ENCODE results near the gene RBPJL. TPM values are rescaled to one million over a fixed set of nuclear protein-coding genes. Genes with fewer than 3 reads are reported as not detected.

RBPJL gene
- total RNA-seq, 1 experiment from 2014 or later, result not detected

- BruUV-seq (replicated peaks), result no TSS peak
- peak; percentile 65 for DNase-seq (ENCODE audit: low spot score)
Measured at GRCh38 chr20:45303586-45304463, 2.8 kb upstream of the RBPJL start.

GRCh38 chr20:45304464-45304999 is 2.1 kb upstream of the RBPJL start:
- CTCF ChIA-PET, result no interaction called here
- H3K4me1 ChIP-seq (ENCODE audit: insufficient read depth, low read length, poor library complexity, severe bottlenecking), result peaks cover 30% of the 10 kb centered on the region
- no peaks in the 10 kb centered on the region for H3K9me3 ChIP-seq (ENCODE audit: low read depth, low read length, poor library complexity, severe bottlenecking)
- TF ChIP-seq CTCF (conservative IDR thresholded peaks at IDR 0.05; ENCODE audit: low read depth, low read length), result no peak
- TF ChIP-seq EZH2 (IDR thresholded peaks at IDR 0.05; ENCODE audit: borderline replicate concordance, low read depth, low read length, poor library complexity, severe bottlenecking), result no peak
- no peaks in the 10 kb centered on the region for H3K36me3 ChIP-seq (ENCODE audit: insufficient read depth, low read length, poor library complexity, severe bottlenecking)
- POLR2A ChIA-PET (ENCODE audit: low non-redundant PET), result no interaction called here
- DNase-seq (ENCODE audit: low spot score), result no peak
- no TSS peak for BruUV-seq (replicated peaks)
- intact Hi-C loops (cut with micrococcal nuclease; ENCODE audit: unreplicated experiment), result no loop called here
- no peak overlapping the region for H3K4me3 ChIP-seq (ENCODE audit: low read depth, low read length, poor library complexity, severe bottlenecking)
- H3K27me3 ChIP-seq (replicated peaks; ENCODE audit: insufficient read depth, low read depth, low read length, poor library complexity), result no peaks in the 10 kb centered on the region
- H3K27ac ChIP-seq (ENCODE audit: low read depth, low read length, poor library complexity, severe bottlenecking), result no peak overlapping the region

More at GRCh38 chr20:45303586-45304463, 2.8 kb upstream of the RBPJL start:
- POLR2A ChIA-PET (ENCODE audit: low non-redundant PET), result no interaction called here
- Histone ChIP-seq H3K9me3 (ENCODE audit: low read depth, low read length, poor library complexity, severe bottlenecking) (no peaks in the 10 kb centered on the region), H3K27ac (ENCODE audit: low read depth, low read length, poor library complexity, severe bottlenecking) (no peak overlapping the region), H3K4me3 (ENCODE audit: low read depth, low read length, poor library complexity, severe bottlenecking) (no peak overlapping the region), H3K36me3 (ENCODE audit: insufficient read depth, low read length, poor library complexity, severe bottlenecking) (no peaks in the 10 kb centered on the region), H3K27me3 (replicated peaks; ENCODE audit: insufficient read depth, low read depth, low read length, poor library complexity) (no peaks in the 10 kb centered on the region), H3K4me1 (ENCODE audit: insufficient read depth, low read length, poor library complexity, severe bottlenecking) (peaks cover 30% of the 10 kb centered on the region)
- intact Hi-C loops (cut with micrococcal nuclease; ENCODE audit: unreplicated experiment), result no loop called here
- CTCF ChIA-PET, result interaction anchor here (0.9 kb wide), 1 partner anchor 10 kb away, joined by 3 read pairs; no protein-coding TSS in a partner anchor
- TF ChIP-seq EZH2 (IDR thresholded peaks at IDR 0.05; ENCODE audit: borderline replicate concordance, low read depth, low read length, poor library complexity, severe bottlenecking) (no peak), CTCF (conservative IDR thresholded peaks at IDR 0.05; ENCODE audit: low read depth, low read length) (no peak)

- no peak for TF ChIP-seq EZH2 (IDR thresholded peaks at IDR 0.05; ENCODE audit: borderline replicate concordance, low read depth, low read length, poor library complexity, severe bottlenecking)
- no peak for TF ChIP-seq CTCF (conservative IDR thresholded peaks at IDR 0.05; ENCODE audit: low read depth, low read length)
- Histone ChIP-seq H3K27ac (ENCODE audit: low read depth, low read length, poor library complexity, severe bottlenecking) (no peak overlapping the region), H3K4me1 (ENCODE audit: insufficient read depth, low read length, poor library complexity, severe bottlenecking) (peaks cover 30% of the 10 kb centered on the region), H3K36me3 (ENCODE audit: insufficient read depth, low read length, poor library complexity, severe bottlenecking) (no peaks in the 10 kb centered on the region), H3K9me3 (ENCODE audit: low read depth, low read length, poor library complexity, severe bottlenecking) (no peaks in the 10 kb centered on the region), H3K27me3 (replicated peaks; ENCODE audit: insufficient read depth, low read depth, low read length, poor library complexity) (no peaks in the 10 kb centered on the region), H3K4me3 (ENCODE audit: low read depth, low read length, poor library complexity, severe bottlenecking) (no peak overlapping the region)
- no peak for DNase-seq (ENCODE audit: low spot score)
- intact Hi-C loops (cut with micrococcal nuclease; ENCODE audit: unreplicated experiment), result no loop called here
- ChIA-PET POLR2A (ENCODE audit: low non-redundant PET) (no interaction called here), CTCF (interaction anchor here (0.6 to 1.4 kb wide), 3 partner anchors 14 to 261 kb away, joined by 3 to 4 read pairs (median 4); no protein-coding TSS in a partner anchor)
- BruUV-seq (replicated peaks), result no TSS peak
Measured at GRCh38 chr20:45305262-45305661, 1.4 kb upstream of the RBPJL start.

Measured in A673 (cell line).